ENCODE results near the gene ART4.

ART4 gene

GRCh38 chr12:14873440-14874185, 30.3 kb upstream of the ART4 start:
- no peak for TF ChIP-seq CTCF (IDR thresholded peaks at IDR 0.05; ENCODE audit: low read depth, low read length, missing control alignments)
- H3K4me3 ChIP-seq (ENCODE audit: low read depth, low read length): no peak overlapping the region
- no peak for DNase-seq (ENCODE audit: low read depth)
- in situ Hi-C loops (cut with HindIII; ENCODE audit: low sequenced_read_pairs): no loop called here

DNA sequence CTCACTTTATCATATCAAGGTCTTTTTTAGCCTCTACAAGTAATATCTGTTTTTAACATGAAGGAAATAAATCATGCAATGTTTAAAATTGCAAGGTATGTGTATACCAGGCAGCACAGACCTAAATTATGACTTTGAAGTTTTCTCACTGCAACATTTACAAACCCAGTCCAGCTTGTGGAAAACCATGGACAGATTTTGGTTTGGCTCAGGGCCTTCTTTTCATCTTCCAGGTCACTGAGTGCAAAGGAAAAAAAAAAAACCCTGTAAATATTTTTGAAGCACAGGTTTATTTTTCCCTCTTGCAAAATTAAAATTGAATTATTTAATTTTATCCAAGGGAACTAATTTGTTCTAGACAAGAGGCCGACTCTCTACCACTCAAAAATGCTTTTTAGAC, 28.6 kb upstream of the ART4 start:
- in situ Hi-C loops (cut with HindIII; ENCODE audit: low sequenced_read_pairs): no loop called here
- no peak for TF ChIP-seq CTCF (IDR thresholded peaks at IDR 0.05; ENCODE audit: low read depth, low read length, missing control alignments)

GRCh38 chr12:14871247-14871646, 27.9 kb upstream of the ART4 start:
- TF ChIP-seq CTCF (IDR thresholded peaks at IDR 0.05; ENCODE audit: low read depth, low read length, missing control alignments): no peak
- in situ Hi-C loops (cut with HindIII; ENCODE audit: low sequenced_read_pairs): no loop called here
- no peak for DNase-seq (ENCODE audit: low read depth)
- no peak overlapping the region for H3K4me3 ChIP-seq (ENCODE audit: low read depth, low read length)

More for the DNA sequence above, 28.6 kb upstream of the ART4 start:
- no peak overlapping the region for H3K4me3 ChIP-seq (ENCODE audit: low read depth, low read length)
- no peak for DNase-seq (ENCODE audit: low read depth)

DNA sequence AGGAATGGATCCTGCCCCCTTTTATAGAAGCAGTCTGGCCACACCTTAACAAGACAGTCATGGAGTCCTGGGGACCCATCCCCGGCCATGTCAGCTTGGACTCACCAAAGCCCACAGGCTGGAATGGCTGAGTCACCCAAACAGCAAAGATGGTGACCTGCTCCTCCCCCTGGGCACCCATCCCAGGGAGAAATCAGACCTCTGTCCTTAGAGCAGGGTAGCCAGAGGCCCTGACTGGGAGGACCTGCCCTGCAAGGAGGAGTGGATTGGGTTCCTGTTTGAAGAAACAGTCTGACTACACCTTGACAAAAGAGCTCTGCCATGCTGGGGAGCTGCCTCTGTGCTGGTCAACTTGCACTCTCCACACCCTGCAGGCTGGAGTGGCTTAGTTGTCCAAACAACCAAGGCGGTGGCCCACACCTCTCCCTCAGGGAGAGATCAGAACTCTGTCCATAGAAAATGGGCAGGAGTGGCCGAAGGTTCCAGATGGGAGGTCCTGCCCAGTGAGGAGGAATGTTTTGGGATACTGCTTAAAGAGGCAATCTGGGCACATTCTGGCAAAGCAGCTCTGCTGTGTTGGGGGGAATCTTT, 25.7 kb upstream of the ART4 start:
- in situ Hi-C loops (cut with HindIII; ENCODE audit: low sequenced_read_pairs): no loop called here
- H3K4me3 ChIP-seq (ENCODE audit: low read depth, low read length): no peak overlapping the region
- no peak for TF ChIP-seq CTCF (IDR thresholded peaks at IDR 0.05; ENCODE audit: low read depth, low read length, missing control alignments)
- DNase-seq (ENCODE audit: low read depth): no peak

DNA sequence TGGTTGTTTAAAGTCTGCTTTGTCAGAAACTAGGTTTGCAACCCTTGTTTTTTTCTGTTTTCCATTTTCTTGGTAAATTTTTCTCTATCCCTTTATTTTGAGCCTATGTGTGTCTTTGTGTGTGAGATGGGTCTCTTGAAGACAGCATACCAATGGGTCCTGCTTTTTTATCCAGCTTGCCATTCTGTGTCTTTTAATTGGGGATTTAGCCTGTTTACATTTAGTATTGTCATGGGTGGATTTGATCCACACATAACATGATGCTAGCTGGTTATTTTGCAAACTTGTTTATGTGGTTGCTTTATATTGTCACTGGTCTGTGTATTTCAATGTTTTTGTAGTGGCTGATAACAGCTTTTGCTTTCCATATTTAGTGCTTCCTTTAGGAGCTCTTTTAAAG, 17.2 kb upstream of the ART4 start:
- no peak overlapping the region for H3K4me3 ChIP-seq (ENCODE audit: low read depth, low read length)
- in situ Hi-C loops (cut with HindIII; ENCODE audit: low sequenced_read_pairs): no loop called here
- DNase-seq (ENCODE audit: low read depth): no peak
- no peak for TF ChIP-seq CTCF (IDR thresholded peaks at IDR 0.05; ENCODE audit: low read depth, low read length, missing control alignments)

GRCh38 chr12:14858513-14858912, 15.2 kb upstream of the ART4 start:
- no peak for DNase-seq (ENCODE audit: low read depth)
- in situ Hi-C loops (cut with HindIII; ENCODE audit: low sequenced_read_pairs): no loop called here
- no peak overlapping the region for H3K4me3 ChIP-seq (ENCODE audit: low read depth, low read length)
- no peak for TF ChIP-seq CTCF (IDR thresholded peaks at IDR 0.05; ENCODE audit: low read depth, low read length, missing control alignments)
